ENCODE data around the gene CCL4L2.
"Not testable (repeated sequence)": the region's sequence is repeated elsewhere in the genome, so short reads cannot be mapped to it uniquely, and the experiment has no call there.

- TF ChIP-seq EZH2 (IDR thresholded peaks at IDR 0.05; ENCODE audit: borderline replicate concordance, low read depth, low read length, severe bottlenecking); CTCF (IDR thresholded peaks at IDR 0.05; ENCODE audit: borderline replicate concordance, extremely low read depth, low read length, poor library complexity, severe bottlenecking): not testable (repeated sequence)
Measured at GRCh38 chr17:36181446-36182175, 29.3 kb upstream of the CCL4L2 start.
